A673 (cell line): ENCODE data around the gene ADARB2. TPM values are rescaled to one million over a fixed set of nuclear protein-coding genes. Genes with fewer than 3 reads are reported as not detected.

ENCODE experiments used
- BruUV-seq: library from RNA; stranded (reverse); fragments of 400-500 nt; replicated peaks from 2 replicates; lab custom pipeline; 2021; lab: Mats Ljungman, UMichigan
- CTCF ChIA-PET: fragments of 300-600 bp; sonication (Branson Sonifier 250); formaldehyde crosslinking; loops from one replicate; lab custom pipeline; 2022; ENCODE audit warnings: antibody characterized with exemption; lab: Charles Lee
- POLR2A ChIA-PET: fragments of 300-600 bp; sonication (Branson Sonifier 250); formaldehyde crosslinking; loops from one replicate; lab custom pipeline; 2022; ENCODE audit warnings: antibody characterized with exemption; ENCODE audit not compliant: low non-redundant PET; lab: Charles Lee
- DNase-seq: peaks from one replicate; pipeline ENCODE4 v3.0.0-alpha.2; 2015; ENCODE audit warnings: low spot score
- H3K27ac ChIP-seq: fragments of 200-600 bp; sonication (generic); 2 replicates; pipeline ENCODE4 v1.5.1; 2016; ENCODE audit warnings: mixed run types, low read depth, mild to moderate bottlenecking, mixed read lengths, antibody characterized with exemption, low read length; ENCODE audit not compliant: poor library complexity, severe bottlenecking
- H3K27me3 ChIP-seq: fragments of 200-600 bp; sonication (generic); replicated peaks from 2 replicates; pipeline ENCODE4 v1.6.1; 2017; ENCODE audit warnings: mixed run types, low read depth, mild to moderate bottlenecking, mixed read lengths, antibody characterized with exemption, low read length; ENCODE audit not compliant: insufficient read depth, poor library complexity
- H3K36me3 ChIP-seq: fragments of 200-600 bp; sonication (generic); 2 replicates; pipeline ENCODE4 v1.6.1; 2016; ENCODE audit warnings: mixed run types, mild to moderate bottlenecking, mixed read lengths, antibody characterized with exemption, low read length; ENCODE audit not compliant: insufficient read depth, poor library complexity, severe bottlenecking
- H3K4me1 ChIP-seq: fragments of 200-600 bp; sonication (generic); 2 replicates; pipeline ENCODE4 v1.6.1; 2017; ENCODE audit warnings: mixed run types, mild to moderate bottlenecking, mixed read lengths, antibody characterized with exemption, low read length; ENCODE audit not compliant: insufficient read depth, poor library complexity, severe bottlenecking
- H3K4me3 ChIP-seq: fragments of 200-600 bp; sonication (generic); 2 replicates; pipeline ENCODE4 v1.5.1; 2016; ENCODE audit warnings: low read depth, mixed run types, mild to moderate bottlenecking, mixed read lengths, low read length; ENCODE audit not compliant: poor library complexity, severe bottlenecking
- H3K9me3 ChIP-seq: fragments of 200-600 bp; sonication (generic); 2 replicates; pipeline ENCODE4 v1.6.1; 2016; ENCODE audit warnings: mixed run types, low read depth, mild to moderate bottlenecking, mixed read lengths, antibody characterized with exemption, low read length; ENCODE audit not compliant: poor library complexity, severe bottlenecking
- CTCF ChIP-seq: fragments of 300-800, 200-600 bp; sonication (generic); conservative IDR thresholded peaks from 2 replicates; pipeline ENCODE4 v1.5.1; 2017; ENCODE audit warnings: low read depth, mild to moderate bottlenecking, antibody characterized with exemption, low read length, moderate library complexity, mixed read lengths
- EZH2 ChIP-seq: fragments of 200-600 bp; sonication (generic); IDR thresholded peaks from 2 replicates; pipeline ENCODE4 v1.6.1; 2017; ENCODE audit warnings: borderline replicate concordance, low read depth, mild to moderate bottlenecking, mixed read lengths, antibody characterized with exemption, low read length; ENCODE audit not compliant: poor library complexity, severe bottlenecking
- intact Hi-C: fragments of 100-400 bp; cut with micrococcal nuclease; formaldehyde crosslinking; loops from one replicate; pipeline ENCODE4 v1.10.0; 2022; ENCODE audit not compliant: unreplicated experiment
- total RNA-seq: library from RNA; stranded (reverse); gene quantifications from 2 replicates; pipeline ENCODE4 v1.2.3, GENCODE V29; 2021

The ADARB2 gene
- total RNA-seq, 1 experiment from 2014 or later: not detected

GRCh38 chr10:1187855-1188557 lies 549.3 kb downstream of the ADARB2 start:
- CTCF ChIA-PET: no interaction called here
- H3K27me3 ChIP-seq: peaks cover 69% of the 10 kb centered on the region
- no peaks in the 10 kb centered on the region for H3K4me1 ChIP-seq
- BruUV-seq: no TSS peak
- no peak for TF ChIP-seq CTCF
- no peak for TF ChIP-seq EZH2
- DNase-seq: no peak
- no peaks in the 10 kb centered on the region for H3K36me3 ChIP-seq
- POLR2A ChIA-PET: no interaction called here
- intact Hi-C loops: no loop called here
- H3K27ac ChIP-seq: no peak overlapping the region
- no peak overlapping the region for H3K4me3 ChIP-seq
- no peaks in the 10 kb centered on the region for H3K9me3 ChIP-seq

GRCh38 chr10:1187151-1187854 lies 550.0 kb downstream of the ADARB2 start:
- peaks cover 70% of the 10 kb centered on the region for H3K27me3 ChIP-seq
- ChIA-PET POLR2A (no interaction called here), CTCF (no interaction called here)
- TF ChIP-seq CTCF (no peak), EZH2 (no peak)
- no peaks in the 10 kb centered on the region for H3K4me1 ChIP-seq
- no peaks in the 10 kb centered on the region for H3K36me3 ChIP-seq
- no peak overlapping the region for H3K4me3 ChIP-seq
- no peaks in the 10 kb centered on the region for H3K9me3 ChIP-seq
- intact Hi-C loops: no loop called here
- BruUV-seq: no TSS peak
- H3K27ac ChIP-seq: no peak overlapping the region
- no peak for DNase-seq

GRCh38 chr10:1186683-1186990 lies 550.7 kb downstream of the ADARB2 start:
- no peak overlapping the region for H3K4me3 ChIP-seq
- DNase-seq: no peak
- no TSS peak for BruUV-seq
- peaks cover 74% of the 10 kb centered on the region for H3K27me3 ChIP-seq
- H3K9me3 ChIP-seq: no peaks in the 10 kb centered on the region
- no peaks in the 10 kb centered on the region for H3K36me3 ChIP-seq
- TF ChIP-seq CTCF (no peak), EZH2 (no peak)
- CTCF ChIA-PET: no interaction called here
- no peaks in the 10 kb centered on the region for H3K4me1 ChIP-seq
- intact Hi-C loops: no loop called here
- H3K27ac ChIP-seq: no peak overlapping the region
- POLR2A ChIA-PET: no interaction called here
